Amniotic stem cell (primary cell): Measurements from ENCODE around the gene LARGE2.

ENCODE experiments used
- DNase-seq: peaks from one replicate; lab custom pipeline; 2025; lab: John Stamatoyannopoulos, UW

The LARGE2 gene

GRCh38 chr11:45917286-45917622 lies 5.2 kb upstream of the LARGE2 start:
- no peak for DNase-seq

DNA sequence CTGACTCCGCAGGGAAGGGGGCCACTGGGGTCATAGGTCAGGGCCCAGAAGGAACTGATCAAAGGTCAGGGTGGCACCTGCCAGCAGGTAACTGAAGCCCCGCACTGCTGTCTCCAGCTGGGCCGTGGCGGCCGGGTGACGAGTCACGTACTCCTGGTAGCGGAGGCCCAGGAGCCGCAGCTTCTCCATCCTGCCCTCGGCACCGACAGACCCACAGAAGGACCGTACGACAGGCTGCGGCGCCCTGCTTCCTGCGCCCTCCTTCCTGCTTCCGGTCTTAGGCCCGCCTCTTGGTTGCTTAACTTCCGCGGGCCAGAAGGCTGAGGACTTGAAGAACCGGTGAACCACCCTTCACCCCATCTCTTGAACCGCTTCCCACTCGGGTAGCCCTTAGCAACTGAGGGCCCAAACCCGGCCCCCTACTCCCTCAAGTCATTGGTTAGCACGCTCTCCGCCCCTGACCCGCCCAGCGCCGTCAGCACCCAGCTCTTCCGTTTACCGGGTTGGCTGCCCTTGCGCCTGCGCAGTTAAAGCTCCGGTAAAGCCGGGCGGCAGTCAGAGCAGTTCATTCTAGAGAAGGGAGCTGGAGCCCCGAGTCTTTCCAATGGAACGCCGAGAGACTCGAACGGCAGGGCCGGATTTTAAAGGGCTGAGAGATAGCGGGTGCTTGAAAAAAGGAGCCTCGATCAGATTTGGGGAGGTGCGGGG lies 4.7 kb upstream of the LARGE2 start, which contains the start of gene PEX16:
PEX16 (minus strand) TSS at position 255 of the 708 bp plus-strand sequence; CDS start at position 189, 66 bp downstream.
- DNase-seq, result peak; percentile 97

- peak; percentile 37 for DNase-seq
Measured at GRCh38 chr11:45918331-45918941, 4.0 kb upstream of the LARGE2 start.

GRCh38 chr11:45918962-45919675 lies 3.3 kb upstream of the LARGE2 start:
- DNase-seq, result no peak

DNA sequence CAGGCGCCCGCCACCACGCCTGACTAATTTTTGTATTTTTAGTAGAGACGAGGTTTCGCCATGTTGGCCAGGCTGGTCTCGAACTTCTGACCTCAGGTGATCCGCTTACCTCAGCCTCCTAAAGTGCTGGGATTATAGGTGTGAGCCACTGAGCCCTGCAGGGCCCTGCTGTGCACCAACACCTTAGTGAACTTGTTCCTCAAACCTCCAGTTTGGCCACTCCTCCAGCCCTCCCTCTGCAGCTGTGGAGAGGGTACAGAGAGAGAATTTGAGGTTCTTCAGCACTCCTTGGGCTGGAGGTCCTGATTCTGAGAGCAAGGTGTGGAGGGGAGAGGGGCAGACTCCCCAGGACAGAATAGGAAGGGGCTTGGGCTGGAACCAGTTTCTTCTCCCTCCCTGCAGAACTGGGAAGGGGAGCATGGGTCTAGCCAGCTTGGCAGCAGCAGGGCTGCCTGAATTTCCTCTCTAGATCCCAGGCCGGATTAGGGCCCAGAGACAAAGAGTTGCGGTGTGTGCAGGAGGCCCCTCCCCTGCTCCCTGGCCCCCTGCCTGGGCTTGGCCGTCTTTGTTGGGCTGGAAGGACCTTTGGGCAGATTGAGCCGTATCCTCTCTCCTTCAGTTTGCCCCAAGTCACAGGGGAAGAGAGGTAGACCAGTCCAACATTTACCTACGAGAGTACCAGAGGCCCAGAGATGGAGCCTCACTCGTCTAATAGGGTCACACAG lies 2.5 kb upstream of the LARGE2 start:
- no peak for DNase-seq

GRCh38 chr11:45920531-45921477 lies 1.7 kb upstream of the LARGE2 start:
- DNase-seq, result no peak

GRCh38 chr11:45921561-45922424 lies 663 bp upstream of the LARGE2 start:
- no peak for DNase-seq

- DNase-seq, result no peak
Measured at GRCh38 chr11:45924036-45924915, 1.8 kb downstream of the LARGE2 start.

- no peak for DNase-seq
Measured at GRCh38 chr11:45924927-45925326, 2.5 kb downstream of the LARGE2 start.

- DNase-seq, result no peak
Measured at GRCh38 chr11:45925550-45925949, 3.1 kb downstream of the LARGE2 start.

GRCh38 chr11:45926001-45926401 lies 3.5 kb downstream of the LARGE2 start:
- DNase-seq, result no peak

DNA sequence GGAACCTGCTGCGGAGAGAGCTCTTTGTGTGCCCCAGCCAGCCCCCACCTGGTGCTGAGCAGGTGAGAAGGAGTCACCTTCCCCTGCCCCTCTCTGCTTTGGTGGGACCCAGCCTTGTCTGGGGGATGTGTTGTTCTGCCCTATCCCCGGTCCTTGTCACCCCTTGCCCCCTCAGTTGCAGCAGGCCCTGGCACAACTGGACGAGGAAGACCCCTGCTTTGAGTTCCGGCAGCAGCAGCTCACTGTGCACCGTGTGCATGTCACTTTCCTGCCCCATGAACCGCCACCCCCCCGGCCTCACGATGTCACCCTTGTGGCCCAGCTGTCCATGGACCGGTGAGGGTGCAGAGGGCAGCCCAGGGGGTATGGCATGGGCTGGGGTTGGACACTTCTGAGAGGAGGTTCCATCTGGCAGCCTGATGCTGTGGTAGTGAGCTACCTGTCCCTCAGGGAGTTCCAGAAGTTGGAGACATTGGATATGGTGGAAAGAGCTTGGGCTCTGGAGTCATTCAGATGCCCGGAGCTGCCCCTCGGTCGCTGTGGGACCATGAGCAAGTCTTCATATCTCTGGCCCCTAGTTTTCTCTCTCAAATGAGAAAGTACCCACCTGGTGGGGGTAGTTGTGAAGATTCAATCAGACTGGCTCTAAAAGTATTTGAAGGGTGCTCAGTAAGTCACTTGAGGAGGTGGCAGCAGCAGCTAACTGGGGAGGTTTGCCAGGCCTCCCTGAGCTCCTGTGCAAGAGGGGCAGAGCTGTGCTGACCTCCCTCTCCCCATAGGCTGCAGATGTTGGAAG lies 4.3 kb downstream of the LARGE2 start:
- no peak for DNase-seq

DNA sequence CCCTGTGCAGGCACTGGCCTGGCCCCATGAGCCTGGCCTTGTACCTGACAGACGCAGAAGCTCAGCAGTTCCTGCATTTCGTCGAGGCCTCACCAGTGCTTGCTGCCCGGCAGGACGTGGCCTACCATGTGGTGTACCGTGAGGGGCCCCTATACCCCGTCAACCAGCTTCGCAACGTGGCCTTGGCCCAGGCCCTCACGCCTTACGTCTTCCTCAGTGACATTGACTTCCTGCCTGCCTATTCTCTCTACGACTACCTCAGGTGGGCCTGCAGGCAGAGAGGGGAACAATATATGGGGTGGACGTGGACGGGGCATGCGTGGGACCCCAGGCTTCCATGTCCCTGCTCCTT lies 4.9 kb downstream of the LARGE2 start:
- DNase-seq, result no peak

DNA sequence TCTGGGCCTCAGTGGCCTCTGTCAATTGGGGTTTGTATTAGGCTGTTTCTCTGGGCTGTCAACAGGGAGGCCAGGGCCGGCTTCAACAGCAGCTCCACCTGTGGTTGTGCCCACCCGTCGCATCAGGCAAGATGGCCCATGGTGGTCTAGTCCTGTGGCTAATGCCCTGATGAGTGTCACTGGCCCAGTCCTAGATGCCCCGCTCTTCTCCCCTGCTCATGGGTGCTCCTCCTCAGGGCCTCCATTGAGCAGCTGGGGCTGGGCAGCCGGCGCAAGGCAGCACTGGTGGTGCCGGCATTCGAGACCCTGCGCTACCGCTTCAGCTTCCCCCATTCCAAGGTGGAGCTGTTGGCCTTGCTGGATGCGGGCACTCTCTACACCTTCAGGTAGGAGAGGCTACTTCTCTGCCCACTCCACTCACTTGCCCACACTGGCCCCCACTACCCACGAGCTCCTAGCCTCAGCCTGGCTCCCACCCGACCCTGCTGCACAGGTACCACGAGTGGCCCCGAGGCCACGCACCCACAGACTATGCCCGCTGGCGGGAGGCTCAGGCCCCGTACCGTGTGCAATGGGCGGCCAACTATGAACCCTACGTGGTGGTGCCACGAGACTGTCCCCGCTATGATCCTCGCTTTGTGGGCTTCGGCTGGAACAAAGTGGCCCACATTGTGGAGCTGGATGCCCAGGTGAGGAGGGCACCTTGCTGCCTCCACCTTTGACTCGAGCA lies 5.4 kb downstream of the LARGE2 start:
- no peak for DNase-seq

DNA sequence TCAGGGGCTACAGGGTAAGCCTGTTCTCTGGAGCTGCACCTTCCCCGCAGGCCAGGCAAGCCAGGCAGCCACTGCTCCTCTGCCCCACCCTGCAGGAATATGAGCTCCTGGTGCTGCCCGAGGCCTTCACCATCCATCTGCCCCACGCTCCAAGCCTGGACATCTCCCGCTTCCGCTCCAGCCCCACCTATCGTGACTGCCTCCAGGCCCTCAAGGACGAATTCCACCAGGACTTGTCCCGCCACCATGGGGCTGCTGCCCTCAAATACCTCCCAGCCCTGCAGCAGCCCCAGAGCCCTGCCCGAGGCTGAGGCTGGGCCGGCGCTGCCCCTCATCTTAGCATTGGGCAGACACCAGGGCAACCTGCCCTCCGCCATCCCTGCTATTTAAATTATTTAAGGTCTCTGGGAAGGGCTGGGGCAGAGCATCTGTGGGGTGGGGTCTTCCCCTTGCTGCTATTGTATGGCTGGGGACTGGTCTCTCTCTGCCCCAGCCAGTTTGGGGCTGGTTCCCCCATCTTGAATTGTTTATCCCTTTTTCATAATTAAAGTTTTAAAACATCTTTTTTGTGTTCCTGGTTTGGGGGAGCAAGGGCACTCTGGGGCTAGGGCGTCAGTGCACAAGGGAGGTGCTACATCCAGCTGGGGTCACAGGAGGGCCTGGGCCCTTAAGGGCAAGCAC lies 6.2 kb downstream of the LARGE2 start:
- no peak for DNase-seq

GRCh38 chr11:45929486-45930030 lies 7.1 kb downstream of the LARGE2 start:
- DNase-seq, result no peak
